DLD1 (cell line): ENCODE measurements around the gene LRP1B.

ENCODE experiments used
- in situ Hi-C: cut with HindIII; loops from 2 replicates; pipeline ENCODE4 v1.10.0; 2017; ENCODE audit warnings: low sequenced_read_pairs

LRP1B gene

DNA sequence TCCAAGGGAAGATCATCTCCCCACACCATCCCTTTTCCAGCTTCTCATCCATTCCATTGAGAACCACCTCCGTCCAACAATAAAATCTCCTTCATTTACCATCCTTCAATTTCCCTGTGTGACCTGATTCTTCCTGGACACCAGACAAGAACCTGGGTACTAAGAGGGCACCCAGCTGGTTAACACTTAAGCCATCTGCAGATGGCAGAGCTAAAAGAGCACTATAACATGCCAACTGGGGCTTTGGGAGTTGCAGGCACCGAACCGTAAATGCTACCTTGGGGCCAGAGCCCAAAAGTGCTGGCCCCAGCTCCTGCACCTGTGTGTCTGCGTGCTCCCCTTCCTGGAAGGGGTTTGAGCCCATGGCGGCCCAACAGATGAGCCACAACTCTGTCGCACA, 655.0 kb downstream of the LRP1B start:
- in situ Hi-C loops: no loop called here

DNA sequence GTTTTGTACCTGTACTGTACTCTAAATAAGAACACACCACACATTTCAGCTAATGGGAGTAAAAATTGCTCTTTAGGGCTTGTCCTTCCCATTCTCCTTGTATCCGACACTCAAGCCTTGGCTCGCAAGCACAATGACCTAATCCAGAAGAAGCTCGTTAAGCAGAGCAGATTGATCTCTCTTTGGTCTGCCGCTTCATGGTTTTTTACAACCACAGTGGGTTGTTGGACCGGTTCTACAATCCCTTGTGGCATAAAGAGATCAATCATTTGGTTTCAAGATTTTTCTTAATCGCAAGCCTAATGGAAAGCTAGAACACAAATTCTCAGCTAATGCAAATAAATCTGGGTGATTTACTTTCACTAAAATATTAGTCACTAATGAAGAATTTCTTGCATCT, 662.1 kb downstream of the LRP1B start:
- in situ Hi-C loops: no loop called here

DNA sequence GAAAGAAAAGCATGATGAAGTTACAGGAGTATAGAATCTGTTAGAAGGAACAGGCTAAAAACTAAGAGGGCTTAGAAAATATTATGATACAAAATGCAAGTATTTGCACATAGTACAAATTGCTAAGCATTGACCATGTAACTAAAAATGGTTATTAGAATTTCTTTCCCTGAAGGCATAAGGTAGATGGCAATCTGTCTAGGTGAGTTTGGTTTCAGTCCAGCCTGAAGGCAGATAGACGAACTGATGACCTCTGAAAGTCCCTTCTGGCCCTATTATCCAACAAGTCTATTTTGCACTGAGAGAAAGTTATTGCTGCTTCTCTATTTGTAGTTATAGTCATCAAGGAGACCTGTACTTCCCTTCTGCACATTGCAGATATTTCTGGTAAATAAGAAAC, 663.5 kb downstream of the LRP1B start:
- in situ Hi-C loops: no loop called here

DNA sequence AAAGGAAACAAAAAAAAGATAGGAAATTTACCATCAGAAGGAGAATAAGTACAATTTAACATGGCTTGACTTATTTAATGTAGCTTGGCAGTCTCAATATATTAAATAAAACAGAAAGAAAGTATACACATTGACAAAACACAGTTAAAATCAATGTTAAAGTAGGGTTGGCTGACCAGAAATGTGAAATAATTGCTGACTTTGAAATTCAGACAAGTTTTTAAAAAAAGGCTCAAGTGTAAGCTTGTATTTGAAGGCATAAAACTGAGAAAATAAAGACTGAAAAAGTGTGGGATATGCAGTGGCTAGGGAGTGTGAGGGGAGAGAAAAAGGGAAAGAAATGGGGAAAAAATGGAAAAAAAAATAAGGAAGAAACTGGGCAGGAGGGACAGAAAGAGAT, 665.8 kb downstream of the LRP1B start:
- in situ Hi-C loops: no loop called here

DNA sequence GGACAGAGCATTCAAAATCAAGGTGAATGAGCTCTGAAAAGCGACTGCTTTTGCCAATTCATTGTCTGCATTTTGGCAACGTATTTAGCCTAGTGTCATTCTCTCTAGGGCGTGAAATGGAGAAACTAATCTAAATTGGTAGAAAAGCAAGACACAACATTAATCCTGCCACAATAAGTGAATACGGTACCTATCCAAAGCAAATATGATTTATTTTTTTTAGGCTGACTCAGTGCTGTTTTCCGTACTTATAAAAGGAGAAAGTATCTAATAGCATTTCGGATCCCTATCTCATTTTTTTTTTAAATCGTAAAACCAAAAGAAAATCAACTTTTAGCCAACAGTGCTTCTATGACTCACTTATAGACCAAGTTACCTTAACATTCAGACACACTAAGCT, 672.5 kb downstream of the LRP1B start:
- in situ Hi-C loops: no loop called here

DNA sequence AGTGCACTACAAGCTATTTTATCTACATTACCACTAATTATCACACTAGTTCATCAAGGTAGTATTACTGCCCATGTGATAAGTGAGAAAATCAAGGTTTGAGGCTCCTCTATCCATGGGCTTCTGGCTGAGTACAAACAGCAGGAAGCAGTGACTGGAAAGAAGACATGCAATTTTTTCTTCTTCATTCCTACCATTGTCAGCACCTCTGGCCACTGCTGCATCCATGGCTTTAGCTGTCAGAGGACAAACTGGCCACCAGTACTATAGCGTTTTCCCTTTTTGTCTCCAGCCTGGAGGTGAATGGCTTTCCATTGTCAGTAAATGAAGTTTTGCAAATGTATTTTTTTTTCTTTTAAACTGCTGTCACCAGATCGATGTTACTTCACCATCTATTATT, 674.9 kb downstream of the LRP1B start:
- in situ Hi-C loops: no loop called here

DNA sequence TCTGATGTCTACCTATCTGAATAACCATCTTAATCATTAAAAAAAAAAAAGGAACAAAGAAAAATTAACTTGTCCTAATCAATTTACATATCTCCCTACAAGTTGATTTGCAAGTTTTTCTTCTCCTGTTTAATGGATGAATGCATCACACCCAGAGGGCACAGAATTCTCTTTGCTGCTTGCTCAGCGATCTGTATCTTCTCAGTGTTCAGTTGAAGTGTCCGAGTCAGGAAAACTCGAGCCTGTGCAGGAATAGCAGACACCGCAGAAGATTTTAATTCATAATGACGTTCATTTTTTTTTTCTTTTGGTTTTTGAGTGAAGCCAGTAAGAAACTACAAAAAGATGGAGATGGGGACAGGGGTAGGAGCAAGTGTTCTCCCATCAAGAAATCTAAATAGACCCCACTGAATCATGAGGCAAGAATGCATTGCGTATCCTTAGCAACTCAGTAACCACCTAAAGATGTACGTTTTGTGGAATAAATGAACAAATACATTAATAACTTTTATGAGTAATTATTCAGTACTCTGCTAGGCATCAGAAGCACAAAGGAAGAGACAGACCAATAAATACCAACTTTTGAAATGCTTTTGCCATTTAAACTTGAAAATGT, 675.5 kb downstream of the LRP1B start:
- in situ Hi-C loops: no loop called here

DNA sequence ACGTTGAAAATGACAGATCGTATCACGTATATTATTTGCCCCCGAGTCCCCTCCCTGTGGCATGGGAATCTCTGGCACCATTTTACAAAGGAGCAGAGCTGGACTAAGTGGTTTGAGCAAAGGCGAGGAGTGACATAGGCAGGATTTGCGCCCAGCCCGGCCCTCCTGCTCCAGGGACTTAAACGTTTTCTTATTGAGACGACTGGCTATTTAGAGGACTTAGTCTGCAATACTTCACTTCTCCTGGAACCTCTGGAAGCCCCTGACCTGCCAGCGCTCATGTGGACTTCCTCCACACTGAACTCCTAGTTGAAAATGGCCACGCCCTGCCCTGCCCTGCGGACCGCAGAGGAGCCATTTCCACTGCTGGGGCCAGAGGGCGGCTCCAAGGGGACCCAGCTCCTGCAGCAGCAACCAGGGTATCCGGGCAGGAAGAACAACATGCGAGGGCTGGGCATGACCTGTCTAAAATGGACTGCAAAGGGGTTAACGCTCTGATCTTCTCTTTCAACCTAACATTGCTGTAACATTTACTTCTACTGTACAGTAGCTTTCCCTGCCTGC, 690.7 kb downstream of the LRP1B start:
- in situ Hi-C loops: no loop called here

DNA sequence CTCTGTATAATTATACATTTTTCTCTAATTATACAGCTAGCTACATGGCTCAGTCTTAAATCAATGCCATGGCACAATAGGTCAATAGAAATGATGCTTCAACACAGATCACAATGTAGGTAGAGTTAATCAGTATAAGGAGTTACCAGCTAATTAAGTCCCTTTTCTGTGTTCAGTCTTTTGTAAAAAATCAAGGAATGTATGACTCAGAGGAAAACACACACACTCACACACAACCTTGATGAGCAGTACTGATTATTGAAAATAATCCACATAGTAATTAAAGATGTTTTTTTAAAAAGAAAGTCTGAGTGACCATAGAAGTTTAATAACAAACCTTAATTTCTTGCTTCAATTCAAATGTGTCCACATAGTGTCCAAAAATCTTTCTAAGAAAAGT, 691.3 kb downstream of the LRP1B start:
- in situ Hi-C loops: no loop called here

DNA sequence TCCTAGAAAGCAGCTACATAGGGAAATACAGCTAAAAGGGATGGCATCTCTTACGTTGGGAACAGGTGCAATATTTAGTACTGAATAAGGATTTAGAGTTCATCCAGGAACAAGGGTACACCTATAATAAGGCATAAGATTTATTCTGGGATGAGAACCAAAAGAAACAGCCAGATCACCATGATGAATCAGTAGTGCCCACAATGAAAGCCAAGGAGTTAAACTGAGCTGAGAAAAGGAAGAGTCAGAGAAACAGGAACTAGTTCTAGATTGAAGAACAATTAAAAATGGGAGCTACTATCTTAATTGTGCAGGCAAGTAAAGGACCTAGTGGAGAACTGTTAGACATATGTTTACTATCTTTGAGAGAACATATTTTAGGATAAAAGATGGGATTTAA, 692.3 kb downstream of the LRP1B start:
- in situ Hi-C loops: no loop called here

DNA sequence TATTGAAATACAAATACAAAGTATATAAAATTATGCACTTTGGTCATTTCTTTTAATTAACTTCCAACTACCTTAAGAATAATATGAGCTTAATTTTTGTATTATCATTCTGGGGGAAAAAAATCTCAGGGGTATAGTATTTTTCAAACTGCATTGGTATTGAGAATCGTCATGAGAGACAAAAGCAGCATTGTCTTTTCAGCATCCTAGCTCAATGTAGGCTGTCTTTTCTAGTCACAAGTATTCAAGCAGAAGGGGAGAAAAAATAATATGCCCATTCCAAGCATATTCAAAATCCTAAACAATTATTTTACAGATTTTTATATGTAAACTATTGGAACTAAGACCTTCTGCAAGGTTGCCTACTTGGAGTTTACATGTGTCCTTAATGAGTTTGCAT, 693.3 kb downstream of the LRP1B start:
- in situ Hi-C loops: no loop called here

DNA sequence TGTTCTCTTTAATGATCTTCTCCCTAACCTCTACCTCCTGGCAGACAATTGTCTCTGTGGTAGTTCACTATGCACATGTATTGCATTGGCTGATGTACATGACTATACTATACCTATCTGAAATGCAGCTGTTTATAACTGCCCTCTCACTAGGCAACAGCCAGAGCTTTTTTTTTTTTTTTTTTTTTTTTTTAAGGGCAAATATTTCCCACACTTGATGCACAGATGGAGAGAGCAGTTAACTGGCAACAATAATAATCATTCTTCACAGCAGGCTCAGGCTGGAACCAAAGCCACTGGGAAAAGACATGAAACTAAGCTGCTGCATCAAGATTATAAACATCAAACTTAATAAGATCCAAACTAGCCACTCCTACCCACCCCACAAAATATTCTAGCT, 707.7 kb downstream of the LRP1B start:
- in situ Hi-C loops: no loop called here

DNA sequence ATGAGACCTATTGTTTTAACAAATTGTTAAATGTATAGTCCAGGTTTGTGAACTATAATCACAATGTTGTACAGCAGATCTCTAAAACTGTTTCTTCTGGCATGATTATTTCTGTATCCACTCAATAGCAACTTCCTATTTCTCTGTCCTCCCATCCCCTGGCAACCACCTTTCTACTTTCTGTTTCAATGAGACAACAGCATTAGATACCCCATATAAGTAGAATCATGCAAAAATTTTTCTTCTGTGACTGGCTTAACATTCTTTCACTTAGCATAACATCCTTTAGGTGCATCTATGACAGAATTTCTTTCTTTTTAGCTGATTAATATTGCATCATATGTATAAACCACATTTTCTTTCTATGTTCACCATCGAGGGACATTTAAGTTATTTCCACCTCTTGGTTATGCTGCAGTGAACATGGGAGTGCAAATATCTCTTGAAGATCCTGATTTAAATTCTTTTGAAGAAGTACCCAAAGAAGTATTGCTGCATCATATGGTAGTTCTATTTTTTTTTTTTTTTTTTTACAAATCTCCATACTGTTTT, 713.5 kb downstream of the LRP1B start:
- in situ Hi-C loops: no loop called here

DNA sequence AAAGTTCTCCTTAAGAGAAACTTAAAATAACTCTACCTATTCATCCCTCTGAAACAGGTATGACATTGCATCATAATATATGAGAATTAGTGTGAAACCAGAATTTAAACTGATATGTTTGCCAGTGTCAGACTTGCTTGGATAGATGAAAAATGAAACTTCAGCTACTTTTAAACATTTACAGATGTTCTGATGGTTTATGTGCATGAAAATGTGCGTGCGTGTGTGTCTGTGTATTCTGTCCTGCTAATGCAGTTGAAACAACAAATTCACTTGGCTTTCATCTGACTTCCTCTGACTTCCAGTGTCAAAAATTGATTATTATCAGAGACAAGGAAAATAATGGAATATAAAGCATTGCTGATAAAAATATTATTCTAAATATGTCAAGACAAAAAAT, 719.4 kb downstream of the LRP1B start:
- in situ Hi-C loops: no loop called here

DNA sequence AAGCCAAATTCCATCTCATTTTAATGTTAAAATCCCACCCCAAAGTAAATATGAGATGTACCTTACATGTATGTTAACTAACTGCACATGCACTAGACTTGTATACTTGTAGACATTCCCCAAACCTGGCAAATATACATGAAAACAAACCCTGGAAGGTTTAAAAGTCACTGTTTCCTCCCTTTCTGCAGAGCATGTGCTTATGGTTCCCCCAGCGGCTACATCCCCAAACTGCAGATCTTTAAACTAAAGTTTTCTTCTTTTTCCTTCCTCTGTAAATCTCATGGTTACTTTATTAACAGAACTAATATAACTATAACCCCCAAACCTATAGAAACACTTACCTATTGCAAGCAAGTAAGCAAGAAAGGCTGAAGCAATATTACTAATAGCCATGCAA, 731.5 kb downstream of the LRP1B start:
- in situ Hi-C loops: no loop called here

DNA sequence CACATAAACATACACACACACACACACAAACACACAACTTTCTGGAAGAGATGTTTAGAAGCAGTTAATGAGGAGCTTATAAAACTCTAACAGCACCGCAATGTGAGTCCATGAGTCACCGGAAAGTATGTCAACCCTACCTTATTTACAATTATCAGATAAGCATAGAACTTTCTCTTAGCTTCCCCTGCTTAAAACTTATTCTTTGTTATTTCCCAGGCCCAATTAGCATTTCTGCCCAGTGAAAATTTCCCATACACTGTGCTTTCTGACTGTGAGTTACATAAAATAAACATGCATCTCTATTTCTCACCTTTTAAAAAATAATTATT, 737.6 kb downstream of the LRP1B start:
- in situ Hi-C loops: no loop called here

DNA sequence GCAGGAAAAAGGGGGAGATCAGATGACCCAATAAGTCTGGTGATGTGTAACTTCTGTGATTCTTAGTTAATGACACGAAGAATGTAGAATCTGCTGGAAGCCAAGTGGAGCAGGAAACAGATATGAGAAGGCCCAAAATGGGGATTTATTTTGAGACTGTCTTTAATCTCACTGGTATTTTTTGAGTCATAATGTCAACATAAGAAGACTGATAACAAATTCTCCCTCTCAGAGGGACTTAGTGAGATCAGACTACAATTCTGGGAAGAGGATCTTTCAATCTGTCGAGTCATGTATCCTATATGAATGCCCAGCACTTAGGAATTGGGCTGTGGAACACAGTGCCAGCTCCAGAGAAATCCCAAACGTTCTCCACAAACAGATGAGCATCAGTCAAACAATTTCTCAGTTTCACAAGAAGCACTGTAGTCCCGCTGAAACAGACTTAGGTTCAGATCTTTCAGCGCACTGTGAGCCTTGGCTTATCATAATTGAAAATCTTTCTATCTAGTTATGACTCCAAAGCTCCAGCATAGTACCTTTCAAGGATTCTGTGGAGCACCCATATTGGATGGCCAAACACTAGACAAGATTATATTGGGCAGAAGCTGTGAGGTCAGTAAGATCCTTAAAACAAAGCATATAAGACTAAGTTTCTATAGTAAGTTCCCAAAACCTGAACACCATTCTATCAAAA, 738.2 kb downstream of the LRP1B start:
- in situ Hi-C loops: no loop called here

DNA sequence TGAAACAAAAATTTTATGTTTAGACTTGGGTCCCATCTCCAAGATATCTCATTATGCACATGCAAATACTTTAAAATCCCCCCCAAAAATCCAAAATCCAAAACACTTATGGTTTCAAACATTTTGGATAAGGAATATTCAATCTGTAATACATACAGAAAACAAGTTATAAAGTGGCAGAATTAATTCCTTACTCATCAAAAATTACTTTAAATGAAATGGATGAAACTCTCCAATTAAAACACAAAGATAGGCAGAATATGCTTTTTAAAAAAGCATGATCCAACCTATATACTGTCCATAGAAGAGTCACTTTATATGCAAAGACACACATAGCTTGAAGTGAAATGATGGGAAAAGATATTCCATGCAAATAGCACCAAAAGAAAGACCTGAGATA, 744.6 kb downstream of the LRP1B start:
- in situ Hi-C loops: no loop called here

DNA sequence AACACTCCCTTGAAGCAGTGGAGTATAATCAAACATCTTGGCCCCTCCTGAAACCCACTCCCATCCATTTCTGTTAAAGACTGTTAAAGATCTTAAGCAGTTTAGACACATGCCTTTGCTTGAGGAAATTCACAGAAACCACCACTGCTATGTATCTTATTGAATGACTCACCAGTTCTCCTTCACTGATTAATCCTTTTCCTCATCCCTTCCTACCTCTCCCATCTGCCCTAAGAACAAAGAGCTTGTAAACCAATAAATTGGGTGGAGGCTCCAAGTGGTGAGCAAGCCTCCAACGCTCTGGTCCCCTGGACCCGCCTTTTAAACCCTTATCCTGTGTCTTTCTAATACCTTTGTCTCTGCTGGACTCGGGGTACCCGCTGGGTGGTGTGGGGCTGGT, 746.1 kb downstream of the LRP1B start:
- in situ Hi-C loops: no loop called here

DNA sequence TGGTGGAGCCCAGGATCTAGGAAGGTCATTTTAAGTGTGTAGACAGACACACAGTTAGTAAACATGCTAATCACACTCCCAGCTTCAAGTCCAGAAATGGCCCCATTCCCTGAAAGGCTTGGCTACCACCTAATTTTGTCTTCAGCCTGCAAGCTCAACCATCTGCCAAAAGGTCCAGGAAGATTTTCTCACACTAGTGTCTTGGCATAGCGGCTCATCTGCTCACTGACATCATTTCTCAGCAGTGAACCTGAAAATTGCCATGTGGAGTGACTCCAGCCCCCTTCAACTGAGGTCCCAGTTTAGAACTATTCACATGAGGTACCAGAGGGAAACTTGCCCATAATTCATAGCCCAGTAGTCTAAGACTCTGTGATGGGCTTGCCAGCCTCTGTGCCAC, 748.9 kb downstream of the LRP1B start:
- in situ Hi-C loops: no loop called here

DNA sequence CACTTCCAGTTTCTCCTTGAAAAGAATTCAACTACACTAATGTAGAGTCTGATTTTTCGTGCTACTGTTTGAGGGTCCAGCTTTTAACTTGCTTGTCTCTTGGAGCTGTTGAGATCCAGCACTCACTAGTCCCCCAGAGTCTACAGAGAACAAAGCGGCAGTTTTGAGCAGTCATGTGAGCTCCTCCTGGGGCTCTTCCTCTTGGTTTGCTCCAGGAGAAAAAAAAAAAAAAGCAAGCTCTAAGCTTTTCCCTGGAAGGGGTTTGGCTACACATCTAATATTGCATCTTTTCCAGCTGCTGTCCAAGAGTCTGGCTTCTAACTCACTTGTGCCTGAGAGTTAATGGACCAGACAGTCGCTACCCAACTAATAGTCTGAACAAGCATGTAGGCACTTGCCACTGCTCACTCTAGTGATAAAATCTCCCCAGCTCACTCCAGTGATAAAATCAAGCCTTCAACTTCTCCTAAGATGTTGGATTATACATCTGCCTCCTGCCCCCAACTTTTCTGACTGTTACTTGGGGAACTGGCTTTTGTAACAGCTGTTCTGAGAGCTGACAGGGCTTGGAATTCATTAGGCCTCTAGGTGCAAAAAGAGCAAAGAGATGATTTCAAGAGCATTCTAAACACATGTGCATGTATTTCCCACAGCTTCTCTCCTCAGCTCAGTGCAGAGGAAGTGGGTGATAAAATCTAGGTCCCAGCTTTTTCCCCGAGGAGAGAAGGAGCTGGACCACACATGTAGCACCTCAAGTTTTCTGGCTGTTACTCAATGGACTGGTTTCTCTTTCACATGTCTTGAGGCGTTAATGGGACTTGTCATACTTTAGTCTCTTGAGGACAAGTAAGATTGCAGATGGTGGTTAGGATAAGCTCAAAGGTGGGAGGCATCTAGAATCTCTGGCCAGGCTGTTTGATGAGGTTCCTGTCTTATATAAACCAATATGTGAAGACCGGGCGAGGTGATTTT, 750.5 kb downstream of the LRP1B start:
- in situ Hi-C loops: no loop called here
